MM.1S (cell line): ENCODE results near the gene PLEKHA5.

Experiments used
- EZH2 ChIP-seq: fragments of 300-600 bp; sonication (generic); optimal IDR thresholded peaks from 2 replicates; pipeline ENCODE3; 2017; ENCODE audit warnings: low read depth, mild to moderate bottlenecking, antibody characterized with exemption, low read length, mixed read lengths
- EZH2phosphoT487 ChIP-seq: fragments of 300-600 bp; sonication (generic); IDR thresholded peaks from 2 replicates; pipeline ENCODE4 v1.6.1; 2018; ENCODE audit warnings: antibody characterized with exemption, low read length
- TF ChIP-seq, protein P1 (sequence below): fragments of 300-600 bp; sonication (generic); IDR thresholded peaks from 2 replicates; pipeline ENCODE4 v1.5.1; 2016; ENCODE audit warnings: antibody characterized with exemption, low read length, mixed read lengths

GRCh38 chr12:19351346-19351745 lies 221.8 kb downstream of the PLEKHA5 start:
- TF ChIP-seq, protein P1, sequence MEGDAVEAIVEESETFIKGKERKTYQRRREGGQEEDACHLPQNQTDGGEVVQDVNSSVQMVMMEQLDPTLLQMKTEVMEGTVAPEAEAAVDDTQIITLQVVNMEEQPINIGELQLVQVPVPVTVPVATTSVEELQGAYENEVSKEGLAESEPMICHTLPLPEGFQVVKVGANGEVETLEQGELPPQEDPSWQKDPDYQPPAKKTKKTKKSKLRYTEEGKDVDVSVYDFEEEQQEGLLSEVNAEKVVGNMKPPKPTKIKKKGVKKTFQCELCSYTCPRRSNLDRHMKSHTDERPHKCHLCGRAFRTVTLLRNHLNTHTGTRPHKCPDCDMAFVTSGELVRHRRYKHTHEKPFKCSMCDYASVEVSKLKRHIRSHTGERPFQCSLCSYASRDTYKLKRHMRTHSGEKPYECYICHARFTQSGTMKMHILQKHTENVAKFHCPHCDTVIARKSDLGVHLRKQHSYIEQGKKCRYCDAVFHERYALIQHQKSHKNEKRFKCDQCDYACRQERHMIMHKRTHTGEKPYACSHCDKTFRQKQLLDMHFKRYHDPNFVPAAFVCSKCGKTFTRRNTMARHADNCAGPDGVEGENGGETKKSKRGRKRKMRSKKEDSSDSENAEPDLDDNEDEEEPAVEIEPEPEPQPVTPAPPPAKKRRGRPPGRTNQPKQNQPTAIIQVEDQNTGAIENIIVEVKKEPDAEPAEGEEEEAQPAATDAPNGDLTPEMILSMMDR, result no peak
- TF ChIP-seq EZH2phosphoT487 (no peak), EZH2 (no peak)
